Mesodermal cell (in vitro differentiated cells): ENCODE measurements around the gene TBC1D16.

Experiments used
- H3K27ac ChIP-seq: 2 replicates; pipeline ENCODE4 v1.7.0; 2013; ENCODE audit warnings: mild to moderate bottlenecking, low read depth, low read length, moderate library complexity; ENCODE audit not compliant: severe bottlenecking
- H3K36me3 ChIP-seq: 2 replicates; pipeline ENCODE4 v1.7.1; 2013; ENCODE audit warnings: mild to moderate bottlenecking, low read length, moderate library complexity; ENCODE audit not compliant: control insufficient read depth, insufficient read depth
- H3K4me1 ChIP-seq: one replicate; pipeline ENCODE4 v1.7.1; 2013; ENCODE audit warnings: mild to moderate bottlenecking, low read length; ENCODE audit not compliant: insufficient read depth, control insufficient read depth, poor library complexity, severe bottlenecking
- H3K4me3 ChIP-seq: 2 replicates; pipeline ENCODE4 v1.7.0; 2013; ENCODE audit warnings: low read length, control low read depth, mild to moderate bottlenecking; ENCODE audit not compliant: insufficient read depth, poor library complexity, severe bottlenecking; ENCODE audit errors: extremely low read depth
- H3K9me3 ChIP-seq: 2 replicates; pipeline ENCODE4 v1.7.1; 2013; ENCODE audit warnings: mild to moderate bottlenecking, low read length, moderate library complexity; ENCODE audit not compliant: control insufficient read depth
- WGBS, 2 experiments: methylation state at CpG; one replicate each; pipeline ENCODE4 v1.1.5; 2013; ENCODE audit warnings: missing lambda C conversion rate in 2 of 2; ENCODE audit not compliant: insufficient coverage in 2 of 2; 5-methylcytosine and 5-hydroxymethylcytosine counted together

The TBC1D16 gene

GRCh38 chr17:80009391-80010282 is 26.0 kb downstream of the TBC1D16 start:
- Histone ChIP-seq H3K27ac (no peak overlapping the region), H3K4me3 (no peak overlapping the region), H3K36me3 (peaks cover 48% of the 10 kb centered on the region), H3K4me1 (peaks cover 8% of the 10 kb centered on the region), H3K9me3 (no peaks in the 10 kb centered on the region)
- 95 to 97% methylated on average over 30 to 32 of the region's 34 CpGs for WGBS, 2 experiments

GRCh38 chr17:80008848-80009247 is 26.8 kb downstream of the TBC1D16 start:
- Histone ChIP-seq H3K9me3 (no peaks in the 10 kb centered on the region), H3K36me3 (peaks cover 52% of the 10 kb centered on the region), H3K27ac (no peak overlapping the region), H3K4me1 (peaks cover 8% of the 10 kb centered on the region), H3K4me3 (no peak overlapping the region)
- WGBS, 2 experiments: 89 to 90% methylated on average over 18 of the region's 18 CpGs

DNA sequence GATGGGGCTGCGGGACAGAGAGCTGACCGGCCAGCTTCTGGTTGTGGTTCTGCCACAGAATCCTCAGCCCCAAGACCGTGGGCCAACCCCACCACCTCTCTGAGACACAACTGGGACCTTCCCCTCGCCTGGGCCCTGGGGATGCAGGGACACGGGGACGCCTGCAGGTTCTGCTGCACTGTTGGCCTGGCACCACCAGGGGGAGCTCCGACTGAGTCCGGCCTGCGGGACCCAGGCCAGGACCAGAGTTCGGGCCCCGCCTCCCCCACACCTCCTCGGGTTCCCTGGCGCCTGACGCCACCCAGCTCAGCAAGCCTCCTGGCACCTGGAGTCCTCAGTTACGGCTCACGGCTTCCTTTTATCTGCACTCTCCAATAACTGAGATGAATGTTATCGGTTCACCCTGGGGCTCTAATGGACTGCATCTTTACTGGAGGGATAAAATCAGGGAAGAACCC is 27.3 kb downstream of the TBC1D16 start:
- H3K36me3 ChIP-seq: peaks cover 52% of the 10 kb centered on the region
- 35 to 39% methylated on average over 13 to 15 of the region's 17 CpGs for WGBS, 2 experiments

DNA sequence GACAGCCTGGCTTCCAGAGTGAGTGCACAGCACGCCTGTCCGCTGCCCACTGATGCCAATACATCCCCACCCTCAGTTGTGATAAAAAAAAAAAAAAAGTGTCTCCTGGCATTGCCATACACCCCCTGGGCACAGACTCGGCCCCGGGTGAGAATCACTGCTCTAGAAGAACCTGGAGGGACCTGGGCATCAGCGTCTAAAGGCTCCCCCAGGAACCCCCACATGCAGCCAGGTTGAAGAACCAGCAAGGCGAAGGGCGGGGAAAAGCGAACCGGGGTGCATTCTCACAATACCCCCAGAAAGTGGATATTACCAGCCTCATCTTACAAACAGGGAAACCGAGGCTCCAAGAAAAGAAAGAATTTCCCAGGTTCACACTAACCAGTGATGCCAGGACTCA is 27.7 kb downstream of the TBC1D16 start:
- H3K27ac ChIP-seq: no peak overlapping the region
- H3K4me3 ChIP-seq: no peak overlapping the region
- WGBS, 2 experiments: 87 to 96% methylated on average over 5 to 9 of the region's 10 CpGs
- H3K9me3 ChIP-seq: no peaks in the 10 kb centered on the region
- peaks cover 52% of the 10 kb centered on the region for H3K36me3 ChIP-seq
- peaks cover 8% of the 10 kb centered on the region for H3K4me1 ChIP-seq

More for the DNA sequence above, 27.3 kb downstream of the TBC1D16 start:
- Histone ChIP-seq H3K4me3 (no peak overlapping the region), H3K27ac (no peak overlapping the region), H3K9me3 (no peaks in the 10 kb centered on the region), H3K4me1 (peaks cover 8% of the 10 kb centered on the region)

DNA sequence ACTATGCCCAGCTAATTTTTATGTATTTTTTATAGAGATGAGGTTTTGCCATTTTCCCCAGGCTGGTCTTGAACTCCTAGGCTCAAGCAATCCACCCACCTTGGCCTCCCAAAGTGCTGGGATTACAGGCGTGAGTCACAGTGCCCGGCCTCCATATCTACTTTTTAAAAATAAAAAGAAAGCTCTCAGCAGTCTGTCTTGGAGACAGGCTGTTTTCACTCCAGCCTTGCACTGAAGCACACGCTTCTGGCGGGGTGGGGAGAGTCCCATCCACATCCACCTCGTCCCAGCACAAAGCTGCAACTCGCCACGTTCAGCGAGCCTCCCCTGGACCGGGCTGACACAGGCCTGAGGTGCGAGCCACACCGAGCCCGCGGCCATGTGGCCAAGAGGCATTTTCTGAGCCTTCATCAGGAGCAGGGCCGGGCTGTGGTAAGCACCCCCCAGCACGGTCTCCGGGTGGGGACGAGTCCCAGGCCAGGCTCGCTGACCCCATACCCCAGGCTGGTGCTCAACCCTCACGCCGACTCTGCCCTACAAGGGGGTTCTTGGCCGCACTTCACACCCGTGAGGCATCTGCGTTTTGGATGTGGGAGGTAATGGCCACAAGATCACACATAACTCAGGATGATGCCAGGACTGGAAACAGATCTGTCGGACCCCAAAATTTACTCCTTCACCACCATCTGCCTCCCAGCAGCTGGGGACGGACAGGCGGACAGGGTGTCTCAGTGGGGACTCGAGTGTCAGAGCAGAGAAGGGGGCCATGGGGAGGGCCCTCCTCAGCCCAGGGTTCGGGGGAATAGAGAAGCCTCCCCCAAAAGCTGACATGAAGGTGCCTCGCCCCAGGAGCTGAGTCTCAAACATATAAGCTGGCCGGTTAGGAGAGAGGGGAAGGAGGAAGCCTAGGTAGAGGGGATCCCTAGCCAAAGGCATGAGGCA is 28.6 kb downstream of the TBC1D16 start:
- Histone ChIP-seq H3K36me3 (peaks cover 52% of the 10 kb centered on the region), H3K9me3 (no peaks in the 10 kb centered on the region), H3K4me3 (no peak overlapping the region), H3K4me1 (peaks cover 2% of the 10 kb centered on the region), H3K27ac (no peak overlapping the region)
- 95 to 98% methylated on average over 23 to 25 of the region's 30 CpGs for WGBS, 2 experiments

GRCh38 chr17:80006339-80006720 is 29.3 kb downstream of the TBC1D16 start:
- H3K27ac ChIP-seq: no peak overlapping the region
- no peaks in the 10 kb centered on the region for H3K4me1 ChIP-seq
- no peaks in the 10 kb centered on the region for H3K9me3 ChIP-seq
- no peak overlapping the region for H3K4me3 ChIP-seq
- peaks cover 52% of the 10 kb centered on the region for H3K36me3 ChIP-seq
- 60 to 70% methylated on average over 8 of the region's 8 CpGs for WGBS, 2 experiments

DNA sequence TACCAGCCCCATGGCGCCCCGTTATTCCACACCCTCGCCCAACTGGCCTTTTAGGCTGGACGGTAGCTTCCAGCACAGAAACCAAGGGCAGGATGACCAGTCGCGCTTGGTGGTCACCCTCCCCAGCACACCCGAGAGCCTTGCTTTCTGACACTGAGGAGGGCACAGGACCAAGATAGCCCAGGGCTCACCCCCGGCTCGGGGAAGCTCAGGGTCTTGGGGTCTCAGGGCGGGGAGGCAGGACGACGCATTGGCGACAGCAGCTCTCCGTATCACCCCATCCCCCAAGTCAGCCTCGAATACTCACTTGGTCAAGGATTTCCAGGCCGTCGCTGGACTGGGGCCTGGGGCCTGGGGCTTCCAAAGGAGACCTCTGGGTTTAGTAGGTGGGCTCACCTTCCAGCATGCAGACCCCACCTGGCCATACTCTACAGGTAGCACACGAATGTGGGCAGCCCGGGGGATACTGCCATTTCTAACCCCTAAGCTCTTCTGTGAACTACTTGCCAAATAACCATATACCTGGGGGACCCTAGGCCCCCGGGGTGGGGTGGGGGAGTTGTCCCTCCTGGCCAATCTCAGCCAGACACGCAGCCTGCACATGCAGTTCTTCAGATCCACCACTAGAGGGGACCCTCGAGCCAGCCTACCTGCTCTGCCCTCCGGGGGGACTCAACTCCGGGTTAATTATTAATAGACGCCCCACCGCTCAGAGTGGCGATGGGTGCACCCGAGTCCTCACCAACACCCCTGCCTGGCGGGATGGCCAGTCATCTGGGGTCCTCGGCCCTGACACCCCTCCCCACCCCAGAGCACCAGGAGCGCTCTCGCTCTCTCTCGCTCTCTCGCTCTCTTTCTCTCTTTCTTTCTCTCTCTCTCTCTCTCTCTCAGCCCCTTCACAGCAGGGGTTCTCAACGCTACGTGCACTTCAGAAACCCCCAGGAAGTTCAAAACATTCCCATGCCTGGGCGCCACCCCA is 30.0 kb downstream of the TBC1D16 start:
- Histone ChIP-seq H3K9me3 (peaks cover 1% of the 10 kb centered on the region), H3K36me3 (peaks cover 58% of the 10 kb centered on the region), H3K4me1 (no peaks in the 10 kb centered on the region), H3K4me3 (no peak overlapping the region), H3K27ac (no peak overlapping the region)
- 63% methylated on average over 24 to 27 of the region's 37 CpGs for WGBS, 2 experiments

- Histone ChIP-seq H3K27ac (no peak overlapping the region), H3K36me3 (peaks cover 62% of the 10 kb centered on the region), H3K9me3 (peaks cover 5% of the 10 kb centered on the region), H3K4me1 (no peaks in the 10 kb centered on the region), H3K4me3 (no peak overlapping the region)
- WGBS, 2 experiments: 96% methylated on average over 8 to 9 of the region's 15 CpGs
Measured at GRCh38 chr17:80003969-80004368, 31.7 kb downstream of the TBC1D16 start.

GRCh38 chr17:80002690-80003490 is 32.8 kb downstream of the TBC1D16 start:
- Histone ChIP-seq H3K4me1 (no peaks in the 10 kb centered on the region), H3K9me3 (peaks cover 5% of the 10 kb centered on the region), H3K27ac (no peak overlapping the region), H3K36me3 (peaks cover 66% of the 10 kb centered on the region), H3K4me3 (no peak overlapping the region)
- 93 to 95% methylated on average over 19 to 28 of the region's 30 CpGs for WGBS, 2 experiments
